Forelimb muscle (tissue), 1 donor: ENCODE measurements around the gene CARD8. TPM values are rescaled to one million over a fixed set of nuclear protein-coding genes. Genes with fewer than 3 reads are reported as not detected.
"Not testable (repeated sequence)": the region's sequence is repeated elsewhere in the genome, so short reads cannot be mapped to it uniquely, and the experiment has no call there.

Experiments used
- DNase-seq: peaks from one replicate; pipeline ENCODE4 v3.0.0-alpha.2; 2013; ENCODE audit warnings: low read depth
- polyA plus RNA-seq: library from polyadenylated mRNA; unstranded; fragments of 120-200 nt; gene quantifications from one replicate; pipeline ENCODE4 v1.2.1, GENCODE V29; 2013; ENCODE audit not compliant: insufficient read length

CARD8 gene
- 36.1 TPM for polyA plus RNA-seq

- peak; percentile 86 for DNase-seq
These were observed at the start of gene CARD8 for GRCh38 chr19:48255376-48256303. Gene CARD8, minus strand, starts transcription at chr19:48255912. Its CDS starts 14,892 bp downstream, at chr19:48241020.

DNA sequence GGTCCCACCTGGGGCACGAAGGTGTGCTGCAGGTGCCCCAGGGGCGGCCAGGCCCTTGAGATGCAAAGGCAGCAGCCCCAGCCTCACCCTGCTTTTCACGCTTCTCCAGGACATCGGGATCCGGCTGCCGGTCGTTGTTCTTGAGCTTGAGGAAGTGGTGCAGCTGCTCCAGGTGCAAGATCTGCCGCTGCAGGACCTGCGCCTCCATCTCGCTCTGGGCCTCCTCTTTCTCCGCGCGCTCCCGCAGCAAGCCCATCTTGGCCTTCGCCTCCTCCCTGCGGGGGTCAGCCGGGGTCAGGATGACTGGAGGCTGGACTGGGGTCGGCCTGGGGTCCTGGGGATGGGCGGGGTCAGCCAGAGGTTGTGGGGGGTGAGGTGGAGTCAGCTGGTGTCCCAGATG is 48.2 kb upstream of the CARD8 start:
- no peak for DNase-seq

DNA sequence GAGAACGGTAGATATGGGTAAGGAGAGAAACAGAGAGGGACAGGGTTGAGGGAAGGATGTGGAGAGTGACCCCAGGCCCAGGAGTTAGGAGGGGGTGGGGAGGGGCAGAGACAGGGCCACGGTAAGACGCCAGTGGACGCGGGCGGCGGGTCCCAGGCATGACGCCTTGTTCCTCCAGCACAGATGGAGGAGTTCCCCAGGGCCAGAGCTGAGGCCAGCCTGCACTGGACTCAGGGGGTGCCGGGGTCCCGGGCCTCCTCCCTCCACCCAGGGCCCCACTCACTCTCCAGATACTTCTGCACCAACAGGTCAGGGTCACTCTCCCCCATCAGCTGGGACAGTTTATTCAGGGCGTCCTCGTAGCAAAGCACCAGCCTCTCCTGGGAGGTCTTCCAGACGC is 47.7 kb upstream of the CARD8 start:
- no peak for DNase-seq

- DNase-seq: no peak
These were observed 46.9 kb upstream of the CARD8 start for GRCh38 chr19:48302600-48302959.

DNA sequence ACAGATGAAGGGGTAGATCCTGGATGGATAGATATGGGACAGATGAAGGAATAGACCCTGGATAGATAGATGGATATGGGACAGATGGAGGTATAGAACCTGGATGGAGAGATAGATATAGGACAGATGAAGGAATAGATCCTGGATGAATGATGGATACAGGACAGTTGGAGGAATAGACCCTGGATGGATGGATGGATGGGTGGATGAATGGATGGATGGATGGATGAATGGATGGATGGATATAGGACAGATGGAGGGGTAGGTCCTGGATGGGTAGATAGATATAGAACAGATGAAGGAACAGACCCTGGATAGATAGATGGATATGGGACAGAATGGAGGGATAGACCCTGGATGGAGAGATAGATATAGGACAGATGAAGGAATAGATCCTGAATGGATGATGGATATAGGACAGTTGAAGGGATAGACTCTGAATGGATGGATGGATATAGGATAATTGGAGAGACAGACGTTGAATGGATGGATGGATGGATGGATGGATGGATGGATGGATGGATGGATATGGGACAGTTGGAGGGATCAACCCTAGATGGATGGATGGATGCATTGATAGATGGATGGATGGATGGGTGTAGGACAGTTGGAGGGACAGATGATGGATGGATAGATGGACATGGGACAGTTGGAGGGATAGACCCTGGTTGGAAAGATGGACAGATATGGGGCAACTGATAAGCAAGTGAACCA is 46.3 kb upstream of the CARD8 start:
- no peak for DNase-seq

DNA sequence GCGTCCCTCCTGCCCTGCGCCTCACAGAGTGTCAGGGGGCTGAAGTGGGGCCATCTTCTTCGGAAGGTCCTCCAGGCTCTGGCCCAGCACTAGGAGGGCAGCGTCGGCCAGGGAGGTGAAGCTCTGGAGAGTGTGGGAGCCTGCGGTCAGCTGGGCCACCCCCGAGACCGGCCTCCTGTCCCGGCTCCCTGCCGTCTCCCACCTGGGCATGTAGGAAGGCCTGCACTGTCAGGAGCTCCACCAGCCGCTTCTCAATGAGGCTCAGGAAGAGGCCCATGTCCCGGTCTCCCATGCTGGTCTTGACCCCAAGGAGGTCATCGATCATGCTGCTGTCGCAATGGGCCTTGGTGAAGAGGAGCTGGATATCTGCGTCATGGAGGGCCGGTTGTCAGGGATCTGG is 42.3 kb upstream of the CARD8 start:
- DNase-seq: no peak

- no peak for DNase-seq
These were observed 41.4 kb upstream of the CARD8 start for GRCh38 chr19:48296963-48297734.

- no peak for DNase-seq
These were observed 39.7 kb upstream of the CARD8 start for GRCh38 chr19:48295458-48295857.

- DNase-seq: no peak
These were observed 37.1 kb upstream of the CARD8 start for GRCh38 chr19:48292798-48293197.

DNA sequence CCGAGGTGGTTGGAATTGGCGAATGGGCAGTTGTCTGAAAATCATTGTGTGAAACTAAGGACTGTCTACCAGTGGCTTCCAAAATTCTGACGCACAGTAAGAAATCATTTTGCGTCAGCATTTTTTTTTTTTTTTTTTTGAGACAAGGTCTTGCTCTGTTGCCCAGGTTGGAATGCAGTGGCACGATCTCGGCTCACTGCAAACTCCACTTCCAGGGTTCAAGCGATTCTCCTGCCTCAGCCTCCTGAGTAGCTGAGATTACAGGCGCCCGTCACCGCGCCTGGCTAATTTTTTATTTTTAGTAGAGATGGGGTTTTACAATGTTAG is 35.7 kb upstream of the CARD8 start:
- DNase-seq: not testable (repeated sequence)

GRCh38 chr19:48290771-48291488 is 35.2 kb upstream of the CARD8 start:
- no peak for DNase-seq

- DNase-seq: no peak
These were observed 34.7 kb upstream of the CARD8 start for GRCh38 chr19:48290401-48290770.

- DNase-seq: no peak
These were observed 32.0 kb upstream of the CARD8 start for GRCh38 chr19:48287748-48288147.

GRCh38 chr19:48284896-48285295 is 29.2 kb upstream of the CARD8 start:
- DNase-seq: no peak

DNA sequence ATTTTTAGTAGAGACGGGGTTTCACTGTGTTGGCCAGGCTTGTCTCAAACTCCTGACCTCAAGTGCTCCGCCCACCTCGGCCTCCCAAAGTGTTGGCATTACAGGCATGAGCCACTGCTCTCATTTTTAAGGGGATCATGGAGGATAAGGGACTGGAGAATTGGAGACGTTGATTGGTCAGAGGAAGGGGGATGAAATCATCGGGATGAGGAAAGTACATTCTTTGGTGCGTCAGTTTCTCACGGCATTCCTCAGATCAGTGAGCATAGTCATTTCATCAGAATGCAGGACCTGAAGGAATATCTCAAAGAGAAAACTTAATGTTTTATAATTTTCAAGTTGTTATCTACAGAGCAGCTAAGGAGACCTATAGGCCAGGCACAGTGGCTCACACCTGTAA is 28.2 kb upstream of the CARD8 start:
- no peak for DNase-seq

DNA sequence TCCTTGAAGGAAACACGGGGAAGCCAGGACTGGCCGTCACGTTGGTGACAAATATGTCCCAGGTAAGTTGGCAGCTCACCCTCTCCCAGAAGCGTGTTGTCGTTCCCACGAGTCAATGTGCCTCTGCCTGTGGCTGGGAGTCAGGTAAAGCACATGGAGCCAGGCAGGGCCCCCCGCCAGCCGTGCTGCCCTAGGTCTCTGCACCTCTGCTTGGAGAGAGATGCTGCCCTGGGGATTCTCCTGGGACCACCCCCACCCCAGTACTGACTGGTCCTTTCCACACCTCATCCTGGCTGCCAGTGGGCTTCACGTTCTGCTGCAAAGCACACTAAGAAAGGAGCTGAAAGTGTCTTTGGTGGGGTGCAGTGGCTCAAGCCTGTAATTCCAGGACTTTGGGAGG is 24.0 kb upstream of the CARD8 start:
- DNase-seq: no peak

DNA sequence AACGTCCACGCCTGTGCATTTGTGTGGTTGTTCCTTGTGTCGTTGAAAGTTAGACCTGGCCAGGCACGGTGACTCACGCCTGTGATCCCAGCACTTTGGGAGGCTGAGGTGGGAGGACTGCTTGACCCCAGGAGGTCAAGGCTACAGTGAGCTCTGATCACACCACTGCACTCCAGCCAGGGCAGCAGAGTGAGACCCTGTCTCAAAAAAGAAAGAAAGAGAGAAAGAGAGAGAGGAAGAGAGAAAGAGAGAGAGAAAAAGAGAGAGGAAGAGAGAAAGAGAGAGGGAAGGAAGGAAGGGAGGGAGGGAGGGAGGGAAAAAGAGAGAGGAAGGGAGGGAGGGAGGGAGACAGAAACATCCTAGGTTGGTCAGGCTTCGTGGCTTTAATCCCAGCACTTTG is 19.2 kb upstream of the CARD8 start:
- no peak for DNase-seq

DNA sequence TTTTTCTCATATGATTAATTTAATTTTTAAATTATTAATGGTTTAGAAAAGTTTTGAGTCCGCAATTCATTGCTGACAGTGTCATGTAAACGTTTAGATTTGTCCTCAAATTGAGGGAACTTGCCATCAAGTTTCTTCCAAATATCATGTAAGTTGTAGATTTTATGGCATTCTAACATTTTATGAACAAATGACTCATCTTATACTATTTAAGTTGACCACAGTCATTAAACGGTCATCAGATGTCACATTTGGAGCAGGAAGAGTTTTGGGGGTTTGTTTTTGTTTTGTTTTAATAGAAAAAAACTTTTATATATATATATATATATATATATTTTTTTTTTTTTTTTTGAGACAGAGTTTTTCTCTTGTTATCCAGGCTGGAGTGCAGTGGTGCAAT is 18.5 kb upstream of the CARD8 start:
- DNase-seq: no peak

DNA sequence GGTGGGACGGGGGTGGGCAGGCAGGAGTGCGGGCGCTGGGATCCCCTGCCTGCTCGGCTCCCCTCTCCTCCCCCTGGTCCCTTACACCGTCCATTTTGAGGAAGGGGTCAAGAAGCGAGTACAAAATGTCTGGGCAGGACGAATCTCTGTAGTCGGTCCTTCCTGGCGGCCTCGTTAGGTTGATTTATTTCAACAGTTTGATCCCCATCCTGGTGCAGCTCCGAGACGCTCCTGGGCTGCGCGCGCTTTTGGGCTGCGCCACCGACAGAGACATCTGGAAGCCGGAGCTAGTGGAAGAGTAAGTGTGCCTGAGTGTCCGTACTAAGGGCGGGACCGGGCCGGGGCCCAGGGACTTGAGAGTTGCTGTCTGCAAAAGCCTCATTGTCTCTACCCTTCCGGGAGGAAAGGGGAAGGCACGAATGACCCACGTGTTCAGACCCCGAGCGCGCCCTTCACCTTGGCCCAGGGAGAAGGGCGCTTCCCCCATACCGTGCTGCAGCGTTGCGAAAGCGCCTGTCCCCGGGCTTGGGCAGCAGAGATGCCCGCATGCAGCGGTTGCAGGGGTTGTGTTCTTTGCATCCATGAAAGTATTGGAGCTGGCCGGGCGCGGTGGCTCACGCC is 15.9 kb upstream of the CARD8 start:
- peak; percentile 17 for DNase-seq

GRCh38 chr19:48269617-48270026 is 13.9 kb upstream of the CARD8 start:
- not testable (repeated sequence) for DNase-seq

DNA sequence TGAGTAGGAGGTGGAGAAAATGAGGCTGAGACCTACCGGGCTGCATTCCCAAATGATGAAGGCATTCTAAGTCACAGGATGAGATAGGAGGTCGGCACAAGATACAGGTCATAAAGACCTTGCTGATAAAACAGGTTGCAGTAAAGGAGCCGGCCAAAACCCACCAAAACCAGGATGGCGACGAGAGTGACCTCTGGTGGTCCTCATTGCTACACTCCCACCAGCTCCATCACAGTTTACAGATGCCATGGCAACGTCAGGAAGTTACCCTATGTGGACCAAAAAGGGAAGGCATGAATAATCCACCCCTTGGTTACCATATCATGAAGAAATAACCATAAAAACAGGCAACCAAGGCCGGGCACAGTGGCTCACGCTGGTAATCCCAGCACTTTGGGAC is 9.6 kb upstream of the CARD8 start:
- not testable (repeated sequence) for DNase-seq
